Hippocampal formation (tissue), 2 donors: Measurements from ENCODE around the gene CTSG.
"Not testable (repeated sequence)": the region's sequence is repeated elsewhere in the genome, so short reads cannot be mapped to it uniquely, and the experiment has no call there.

Source experiments
- DNase-seq, 2 donors: peaks; one replicate each; lab custom pipeline; 2025; lab: John Stamatoyannopoulos, UW

CTSG gene

DNA sequence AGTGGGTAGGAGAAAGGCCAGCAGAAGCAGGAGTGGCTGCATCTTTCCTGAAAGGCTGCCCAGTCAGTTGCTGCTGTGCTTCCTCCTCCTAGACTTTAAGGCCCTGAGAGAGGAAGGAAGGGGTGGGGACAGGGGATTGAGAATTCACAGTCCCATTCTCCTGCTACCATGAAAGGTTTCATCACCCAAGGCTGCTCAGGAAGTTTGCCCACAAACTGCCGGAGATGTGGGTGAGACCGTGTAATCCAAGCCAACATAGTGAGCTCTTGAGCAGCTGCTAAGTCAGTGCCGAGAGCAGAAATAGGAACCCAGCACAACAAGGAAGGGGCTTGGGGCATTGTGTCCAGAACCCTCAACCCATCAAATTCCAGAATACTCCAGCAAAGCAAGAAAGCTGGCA is at the start of gene CTSG:
Gene CTSG, minus strand, starts transcription at position 69 of the 400 bp plus-strand sequence. Its CDS starts 27 bp downstream, at position 42.
- DNase-seq, result no peak

- no peak for DNase-seq
These were observed 37.7 kb upstream of the CTSG start for GRCh38 chr14:24613747-24614146.

DNA sequence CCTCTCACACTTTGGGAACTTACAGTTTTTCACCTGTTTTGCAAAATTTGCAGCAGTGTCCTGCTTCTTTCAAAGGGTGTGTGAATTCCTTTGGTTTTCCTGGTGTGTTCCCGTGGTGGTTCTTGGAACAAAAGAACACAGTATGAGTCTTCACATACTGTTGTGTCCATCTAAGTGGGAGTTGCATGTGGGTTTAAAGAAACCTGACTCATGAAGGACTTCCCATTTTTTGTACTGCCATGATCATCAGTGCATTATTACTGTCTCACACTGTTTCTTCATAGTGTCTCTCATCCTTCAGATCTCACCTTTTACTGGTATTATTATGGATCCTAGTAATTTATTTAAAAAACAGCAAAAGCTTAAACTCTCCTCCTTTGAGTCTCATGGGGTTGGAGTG is 37.2 kb upstream of the CTSG start:
- DNase-seq, result no peak

DNA sequence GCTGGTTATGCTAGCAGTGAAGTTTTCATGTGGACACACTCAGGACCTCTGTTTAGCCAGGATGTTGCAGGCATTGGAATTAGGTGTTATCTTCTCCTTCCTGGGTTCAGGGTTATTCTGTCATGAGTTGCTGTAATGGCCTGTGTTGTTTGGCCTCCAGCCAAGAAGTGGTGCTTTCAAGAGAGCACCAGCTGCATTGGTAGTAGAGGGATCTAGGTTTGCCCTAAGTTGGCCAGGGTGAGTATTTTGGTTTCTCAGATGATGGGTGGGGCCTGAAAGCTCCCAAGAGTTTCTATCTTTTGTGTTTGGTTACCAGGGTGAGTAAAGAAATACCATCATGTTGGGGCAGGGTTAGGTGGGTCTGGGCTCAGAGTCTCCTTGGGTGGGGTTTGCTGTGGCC is 36.1 kb upstream of the CTSG start:
- no peak for DNase-seq

- DNase-seq, result no peak
These were observed 33.8 kb upstream of the CTSG start, which contains the start of gene GZMH for GRCh38 chr14:24609655-24610344. TSS of gene GZMH (minus strand) at chr14:24609685. CDS start at chr14:24609613, 72 bp downstream.

GRCh38 chr14:24607635-24608514 is 31.8 kb upstream of the CTSG start:
- DNase-seq, result no peak

GRCh38 chr14:24607081-24607480 is 31.0 kb upstream of the CTSG start:
- DNase-seq, result no peak

GRCh38 chr14:24606297-24606696 is 30.2 kb upstream of the CTSG start:
- DNase-seq, result no peak

- DNase-seq, result no peak
These were observed 29.6 kb upstream of the CTSG start for GRCh38 chr14:24605435-24606190.

DNA sequence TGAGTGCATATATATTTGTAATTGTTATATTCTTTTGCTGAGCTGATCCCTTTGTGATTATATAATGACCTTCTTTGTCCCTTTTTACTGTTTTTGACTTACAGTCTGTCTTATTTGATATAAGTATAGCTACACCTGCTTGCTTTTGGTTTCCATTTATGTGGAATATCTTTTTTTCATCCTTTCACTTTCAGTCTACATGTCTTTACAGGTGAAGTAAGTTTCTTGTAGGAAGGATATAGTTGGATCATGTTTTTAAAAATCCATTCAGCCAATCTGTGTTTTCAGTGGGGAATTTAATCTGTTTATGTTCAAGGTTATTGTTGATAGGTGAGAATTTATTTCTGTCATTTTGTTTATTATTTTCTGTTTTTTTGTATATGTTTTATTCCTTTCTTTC is 21.4 kb upstream of the CTSG start:
- DNase-seq, result no peak

- DNase-seq, result no peak
These were observed 19.2 kb upstream of the CTSG start for GRCh38 chr14:24595073-24595808.

GRCh38 chr14:24591004-24591403 is 15.0 kb upstream of the CTSG start:
- not testable (repeated sequence) for DNase-seq

GRCh38 chr14:24584402-24584801 is 8.4 kb upstream of the CTSG start:
- DNase-seq, result not testable (repeated sequence)

GRCh38 chr14:24578558-24578957 is 2.5 kb upstream of the CTSG start:
- no peak for DNase-seq

- no peak for DNase-seq
These were observed 721 bp upstream of the CTSG start for GRCh38 chr14:24576771-24577170.

- DNase-seq, result no peak
These were observed 1.8 kb downstream of the CTSG start for GRCh38 chr14:24574206-24574774.

DNA sequence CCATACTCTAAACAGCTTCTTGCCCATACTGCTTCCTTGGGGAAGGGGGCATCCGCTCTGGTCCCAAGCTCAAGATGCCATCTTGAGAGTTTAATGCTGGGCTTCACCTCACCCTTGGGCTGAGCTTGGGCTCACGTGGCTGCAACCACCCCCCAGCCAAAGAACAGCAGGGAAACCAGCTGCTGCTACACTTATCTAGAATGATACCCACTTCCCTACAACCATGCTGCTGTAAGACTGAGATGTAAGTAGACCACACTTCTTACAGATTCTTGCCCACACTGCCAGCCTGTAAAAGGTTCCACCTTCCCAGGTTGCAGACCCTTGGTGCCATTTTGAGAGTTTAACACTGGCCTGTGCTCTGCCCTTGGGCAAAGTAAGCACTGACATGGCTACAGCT is 9.7 kb downstream of the CTSG start:
- DNase-seq, result no peak

DNA sequence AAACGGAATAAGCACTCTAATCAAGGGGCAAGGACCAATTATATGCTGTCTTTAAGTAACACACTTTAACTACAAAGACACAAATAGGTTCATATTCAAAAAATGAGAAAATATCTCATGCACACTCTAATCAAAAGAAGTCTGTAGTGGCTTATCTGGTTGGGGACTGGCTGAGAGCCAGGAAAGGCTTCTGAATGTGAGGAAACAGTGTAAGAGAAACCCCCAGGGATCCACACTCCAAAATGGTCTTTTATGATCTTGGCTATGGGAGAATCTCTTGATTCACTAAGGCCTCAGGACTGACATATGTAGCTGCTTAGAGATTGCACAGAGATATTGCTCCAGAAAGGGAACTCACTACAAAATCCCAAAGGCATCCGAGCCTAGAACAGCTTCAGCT is 10.3 kb downstream of the CTSG start:
- DNase-seq, result no peak

GRCh38 chr14:24563505-24563904 is 12.5 kb downstream of the CTSG start:
- no peak for DNase-seq

DNA sequence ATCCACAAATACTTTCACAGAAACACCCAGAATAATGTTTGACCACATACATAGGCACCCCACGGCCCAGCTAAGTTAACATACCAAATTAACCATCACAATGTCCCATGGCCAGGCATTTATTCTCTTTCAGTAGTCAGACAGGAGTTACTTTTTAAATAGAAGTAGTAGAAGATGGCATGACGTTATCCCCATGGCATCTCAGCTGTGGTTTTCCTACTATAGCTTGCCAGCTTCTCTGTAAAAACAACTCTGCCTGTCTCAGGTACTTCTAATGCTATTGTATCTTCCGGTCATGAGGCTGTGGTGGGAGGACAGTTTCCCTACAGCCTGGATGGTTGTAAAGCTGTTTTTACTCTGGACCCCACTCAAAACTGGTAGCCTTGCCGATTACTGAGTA is 19.3 kb downstream of the CTSG start:
- DNase-seq, result no peak

- not testable (repeated sequence) for DNase-seq
These were observed 27.0 kb downstream of the CTSG start for GRCh38 chr14:24549064-24549463.
